NCI-H524 treated with DMSO at 0.1 percent for 48 hours (cell line): ENCODE results near the gene ARPP19.
"Not testable (repeated sequence)": the region's sequence is repeated elsewhere in the genome, so short reads cannot be mapped to it uniquely, and the experiment has no call there.

Experiments used
- DNase-seq: peaks from one replicate; lab custom pipeline; 2025; lab: John Stamatoyannopoulos, UW

The ARPP19 gene, protein sequence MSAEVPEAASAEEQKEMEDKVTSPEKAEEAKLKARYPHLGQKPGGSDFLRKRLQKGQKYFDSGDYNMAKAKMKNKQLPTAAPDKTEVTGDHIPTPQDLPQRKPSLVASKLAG

DNA sequence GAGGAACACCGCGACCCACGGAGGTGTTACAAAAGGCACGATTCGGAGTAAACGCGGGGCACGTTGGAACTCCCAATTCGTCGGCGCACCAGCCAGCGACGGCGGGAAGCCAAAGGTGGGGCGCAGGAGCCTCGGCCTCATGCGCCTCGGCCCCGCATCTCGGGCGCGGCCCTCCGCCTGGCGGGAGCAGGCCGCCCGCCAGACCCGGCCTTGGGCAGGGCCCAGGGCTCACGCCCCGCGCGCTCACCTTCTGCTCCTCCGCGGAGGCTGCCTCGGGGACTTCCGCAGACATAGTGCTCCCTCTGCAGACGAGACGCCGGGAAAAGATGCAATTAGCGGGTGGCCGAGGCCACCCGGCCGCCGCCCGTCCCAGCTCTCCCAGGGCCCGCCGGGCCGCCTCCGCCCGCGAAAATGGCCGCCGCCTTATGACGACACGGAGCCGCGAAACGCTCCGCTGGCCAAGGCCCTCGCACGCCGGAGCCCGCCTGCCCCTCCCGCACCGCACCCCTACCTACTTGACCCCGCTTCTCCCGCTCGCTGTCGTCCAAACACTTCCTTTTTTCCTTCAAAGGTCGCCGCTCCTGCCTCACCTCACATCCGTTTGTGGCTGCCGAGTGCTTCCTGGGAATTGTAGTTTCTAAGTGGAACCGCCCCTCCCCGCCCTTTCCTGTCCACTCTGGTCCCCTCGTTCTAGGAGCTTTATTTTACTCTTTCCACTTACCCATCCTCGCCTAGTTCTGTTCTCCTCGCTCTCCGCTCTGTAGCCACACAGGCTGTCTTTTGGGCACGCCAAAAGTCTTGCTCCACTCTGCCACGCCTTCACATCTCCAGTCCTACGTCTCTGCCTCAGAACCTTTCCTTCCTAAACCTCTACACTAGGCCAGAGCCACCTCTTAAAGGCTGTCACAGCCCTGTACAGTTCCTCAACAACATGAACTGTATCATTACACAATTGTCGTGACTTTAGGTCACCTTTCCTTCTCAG lies at the start of gene ARPP19:
Gene ARPP19 (minus strand): TSS at position 430 of the 985 bp plus-strand sequence. CDS start 138 bp downstream, at position 292.
- peak; percentile 94 for DNase-seq

DNA sequence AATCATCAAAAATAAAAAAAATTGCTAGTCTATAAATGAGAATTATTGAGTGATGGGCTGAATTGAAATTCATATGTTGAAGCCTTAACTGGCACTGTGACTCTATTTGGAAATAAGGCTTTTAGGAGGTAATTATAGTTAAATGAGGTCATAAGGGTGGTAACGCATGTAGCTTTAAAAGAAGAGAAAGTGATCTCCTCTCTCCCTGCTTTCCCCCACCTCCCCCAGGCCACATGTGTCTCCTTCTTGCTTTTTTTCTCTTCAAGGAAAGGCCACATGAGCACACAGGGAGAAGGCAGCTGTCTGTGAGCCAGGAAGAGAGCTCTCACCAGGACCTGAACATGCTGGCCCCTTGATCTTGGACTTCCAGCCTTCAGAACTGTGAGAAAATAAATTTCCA lies 48.2 kb upstream of the ARPP19 start:
- DNase-seq, result no peak

DNA sequence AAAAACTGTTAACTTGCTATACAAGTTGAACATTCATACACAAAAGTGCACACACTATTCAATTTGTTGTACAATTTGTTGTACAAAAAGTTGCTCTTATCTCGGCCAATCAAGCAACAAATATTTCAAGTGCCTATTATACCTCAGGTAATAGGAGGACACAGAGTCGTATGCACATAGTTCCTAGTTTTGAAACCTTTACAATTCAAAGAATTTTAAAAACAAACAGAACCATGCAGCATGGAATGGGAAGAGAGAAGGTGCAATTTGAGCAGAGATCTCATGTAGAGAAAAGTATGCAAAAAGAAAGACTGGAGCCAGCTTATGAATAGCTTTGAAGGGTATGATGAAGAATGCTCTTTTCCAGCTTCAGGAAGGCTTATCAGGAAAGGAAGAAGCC lies 46.5 kb upstream of the ARPP19 start:
- no peak for DNase-seq

DNA sequence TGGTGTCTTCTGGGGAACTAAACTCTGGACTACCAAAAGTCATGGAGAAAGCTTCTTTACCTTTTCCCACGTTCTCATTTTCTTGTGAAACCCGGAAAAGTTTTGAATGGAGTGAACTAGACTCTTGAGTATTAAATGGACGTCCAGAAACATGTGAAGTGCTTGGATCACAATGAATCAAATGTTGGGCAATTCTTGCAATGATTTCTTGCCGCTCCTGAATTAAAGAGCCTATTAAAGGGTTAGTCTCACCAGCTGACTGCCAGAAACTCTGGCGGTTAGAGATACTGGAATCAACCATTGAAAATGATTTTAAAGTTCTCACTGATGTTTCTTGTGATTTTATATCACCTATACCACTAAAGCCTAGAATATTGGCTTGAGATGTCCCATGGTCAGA lies 40.8 kb upstream of the ARPP19 start:
- no peak for DNase-seq

DNA sequence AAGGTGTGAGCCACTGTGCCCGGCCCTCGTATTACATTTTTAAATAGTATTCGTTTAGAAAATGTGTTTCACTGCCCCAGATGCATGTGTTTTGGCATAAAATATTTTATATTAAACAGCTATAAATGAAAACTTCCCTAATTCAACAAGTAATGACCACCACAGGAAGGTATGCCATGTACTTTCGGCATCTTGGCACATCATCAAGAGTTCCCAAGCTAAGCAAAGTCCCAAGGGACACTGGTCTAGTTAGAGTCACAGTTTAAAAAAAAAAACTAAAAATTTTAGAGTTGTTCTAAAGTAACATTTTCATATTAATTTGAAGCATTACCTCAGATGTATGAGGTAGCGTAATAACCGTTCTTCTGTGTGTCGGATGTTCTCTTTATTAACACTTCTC lies 15.6 kb upstream of the ARPP19 start:
- DNase-seq, result no peak

DNA sequence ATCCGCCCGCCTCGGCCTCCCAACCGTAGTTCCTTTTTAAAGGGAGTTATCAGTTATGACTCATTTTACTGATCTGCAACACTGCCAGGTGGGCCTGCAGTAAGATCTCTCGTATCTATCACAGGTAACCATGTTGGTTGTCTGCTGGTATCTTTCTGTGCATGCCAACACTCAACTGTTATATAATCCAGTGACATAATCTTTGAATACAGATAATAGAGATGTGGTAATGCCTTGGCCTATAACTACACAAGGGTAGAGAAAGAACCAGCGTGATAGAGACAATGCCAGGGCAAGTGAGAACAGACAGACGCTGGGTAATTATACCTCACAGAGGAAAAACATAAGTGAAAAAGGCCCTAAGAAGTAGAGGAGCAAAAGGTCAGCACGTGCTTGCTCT lies 11.0 kb upstream of the ARPP19 start:
- DNase-seq, result no peak

DNA sequence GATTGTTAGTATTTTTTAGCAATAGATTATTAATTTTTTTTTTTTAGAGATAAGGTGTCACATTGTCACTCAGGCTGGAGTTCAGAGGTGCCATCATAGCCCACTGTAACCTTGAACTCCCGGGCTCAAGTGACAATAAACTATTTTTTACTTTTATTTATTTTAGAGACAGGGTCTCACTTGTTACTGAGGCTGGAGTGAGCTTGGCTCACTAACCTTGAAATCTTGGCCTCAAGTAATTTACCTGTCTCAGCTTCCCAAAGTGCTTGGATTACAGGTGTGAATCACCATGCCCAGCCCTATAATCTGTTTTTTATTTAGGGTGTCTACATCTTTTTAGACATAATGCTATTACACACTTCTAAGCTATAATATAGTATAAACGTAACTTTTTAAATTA lies 7.9 kb upstream of the ARPP19 start:
- no peak for DNase-seq

DNA sequence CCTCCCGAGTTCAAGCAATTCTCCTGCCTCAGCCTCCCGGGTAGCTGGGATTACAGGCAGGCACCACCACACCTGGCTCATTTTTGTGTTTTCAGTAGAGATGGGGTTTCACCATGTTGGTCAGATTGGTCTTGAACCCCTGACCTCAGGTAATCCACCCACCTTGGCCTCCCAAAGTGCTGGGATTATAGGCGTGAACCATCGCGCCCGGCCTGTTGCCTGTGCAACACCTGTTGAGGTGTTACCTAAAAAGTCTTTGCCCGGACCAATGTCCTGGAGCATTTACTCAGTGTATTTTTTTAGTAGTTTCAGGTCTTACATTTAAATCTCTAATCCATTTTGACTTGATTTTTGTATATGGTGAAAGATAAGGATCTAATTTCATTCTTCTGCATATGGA lies 6.7 kb upstream of the ARPP19 start:
- DNase-seq, result not testable (repeated sequence)

DNA sequence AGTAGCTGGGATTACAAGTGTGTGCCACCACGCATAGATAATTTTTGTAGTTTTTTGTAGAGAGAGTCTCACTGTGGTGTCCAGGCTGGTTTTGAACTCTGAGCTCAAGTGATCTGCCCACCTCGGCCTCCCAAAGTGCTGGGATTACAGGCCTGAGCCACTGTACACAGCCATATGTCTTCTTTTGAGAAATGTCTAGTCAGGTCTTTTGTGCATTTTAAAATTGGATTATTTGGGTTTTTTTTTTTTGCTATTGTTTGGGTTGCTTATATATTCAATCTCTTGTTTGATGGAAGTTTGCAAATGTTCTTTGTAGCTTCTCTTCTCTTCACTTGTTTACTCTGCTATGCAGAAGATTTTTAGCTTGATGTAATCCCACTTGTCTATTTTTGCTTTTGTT lies 6.2 kb upstream of the ARPP19 start:
- DNase-seq, result no peak

DNA sequence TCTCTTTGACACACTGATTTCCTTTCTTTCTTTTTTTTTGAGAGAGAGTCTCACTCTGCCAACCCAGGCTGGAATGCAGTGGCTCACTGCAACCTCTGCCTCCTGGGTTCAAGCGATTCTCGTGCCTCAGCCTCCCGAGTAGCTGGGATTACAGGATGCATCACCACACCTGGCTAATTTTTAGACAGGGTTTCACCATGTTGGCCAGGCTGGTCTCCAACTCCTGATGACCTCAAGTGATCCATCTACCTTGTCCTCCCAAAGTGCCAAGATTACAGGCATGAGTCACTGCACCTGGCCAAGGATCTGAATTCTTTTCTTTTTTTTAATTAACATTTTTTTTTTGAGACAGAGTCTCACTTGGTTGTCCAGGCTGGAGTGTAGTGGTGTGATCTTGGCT lies 5.8 kb upstream of the ARPP19 start:
- DNase-seq, result not testable (repeated sequence)

DNA sequence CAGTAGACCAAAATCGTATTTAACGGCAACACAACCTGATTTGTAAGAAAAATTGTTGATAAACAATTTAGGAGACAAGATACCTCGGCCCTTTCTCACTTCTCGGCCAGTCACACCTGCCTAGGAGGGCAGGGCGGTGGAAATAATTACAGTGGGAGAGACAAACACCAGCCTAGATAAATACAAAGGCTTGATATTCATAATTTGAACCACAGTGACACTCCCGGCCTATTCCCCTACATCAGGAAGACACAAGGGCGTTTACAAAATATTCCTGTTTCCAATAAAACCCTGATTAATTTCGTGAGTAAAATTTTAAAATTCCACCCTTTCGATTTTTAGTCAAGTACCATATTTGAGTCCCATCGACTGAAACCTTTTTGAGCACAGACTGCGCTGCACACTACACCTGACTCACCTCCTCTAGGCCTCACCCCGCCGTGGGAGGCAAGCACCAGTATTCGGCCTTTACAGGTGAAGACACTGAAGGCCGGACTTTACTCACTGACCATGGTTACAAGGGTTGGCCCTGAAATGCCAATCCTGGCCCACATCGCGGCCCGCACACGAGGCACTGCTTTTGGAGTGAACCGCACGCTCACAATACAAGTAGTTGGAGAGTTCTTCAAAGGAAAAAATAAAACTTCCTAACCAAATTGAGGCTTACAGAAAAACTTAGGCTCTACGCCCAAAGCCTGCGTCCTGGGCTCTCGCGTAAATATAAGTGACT lies 794 bp downstream of the ARPP19 start:
- no peak for DNase-seq

DNA sequence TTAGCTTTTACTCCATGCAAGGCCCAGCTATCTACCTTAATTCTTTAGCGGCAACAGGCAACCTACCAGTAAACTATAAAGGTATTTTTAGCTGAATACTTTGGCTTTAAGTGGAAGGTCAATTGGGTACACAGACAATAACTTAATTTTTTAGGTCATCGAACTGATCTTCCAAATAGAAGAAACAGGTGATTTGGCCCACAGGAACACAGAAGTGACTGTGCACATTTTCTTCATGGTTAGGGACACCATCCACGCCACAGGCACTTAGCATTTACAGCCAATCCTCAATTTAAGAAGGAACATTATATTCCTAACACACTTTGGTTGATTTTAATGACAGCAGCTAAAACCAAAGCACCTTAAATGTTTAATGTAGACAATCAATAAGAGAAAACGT lies 1.9 kb downstream of the ARPP19 start:
- no peak for DNase-seq

DNA sequence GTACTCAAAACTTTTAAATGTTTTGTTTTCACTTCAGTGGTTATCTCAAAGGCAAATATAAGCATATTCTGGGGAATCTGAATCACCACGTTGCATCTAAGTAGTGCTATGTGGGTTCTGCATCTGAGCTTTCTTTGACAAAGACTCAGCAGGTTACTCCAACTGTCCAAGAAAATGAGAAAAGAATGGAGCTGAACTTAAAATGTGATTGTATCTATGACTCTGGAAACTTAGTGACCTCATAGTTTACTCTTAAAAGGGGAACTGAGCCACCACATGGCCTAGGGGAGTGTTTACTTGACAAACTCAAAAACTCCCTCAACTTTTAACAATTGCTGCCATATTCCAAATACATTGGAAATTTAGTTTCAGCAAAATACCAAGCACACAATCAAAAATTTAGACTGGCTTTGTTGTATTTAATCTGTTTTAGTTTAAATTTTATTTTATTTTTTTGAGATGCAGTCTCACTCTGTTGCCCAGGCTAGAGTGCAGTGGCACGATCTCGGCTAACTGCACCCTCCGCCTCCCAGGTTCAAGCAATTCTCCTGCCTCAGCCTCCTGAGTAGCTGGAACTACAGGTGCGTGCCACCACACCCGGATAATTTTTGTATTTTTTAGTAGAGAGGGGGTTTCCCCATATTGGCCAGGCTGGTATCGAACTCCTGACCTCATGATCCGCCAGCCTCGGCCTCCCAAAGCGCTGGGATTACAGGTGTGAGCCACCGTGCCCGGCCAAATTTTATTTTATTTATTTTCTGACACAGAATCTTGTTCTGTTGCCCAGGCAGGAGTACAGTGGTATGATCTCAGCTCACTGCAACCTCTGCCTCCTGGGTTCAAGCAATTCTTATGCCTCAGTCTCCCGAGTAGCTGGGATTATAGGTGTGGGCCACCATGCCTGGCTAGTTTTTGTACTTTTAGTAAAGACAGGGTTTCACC lies 3.1 kb downstream of the ARPP19 start:
- DNase-seq, result not testable (repeated sequence)

DNA sequence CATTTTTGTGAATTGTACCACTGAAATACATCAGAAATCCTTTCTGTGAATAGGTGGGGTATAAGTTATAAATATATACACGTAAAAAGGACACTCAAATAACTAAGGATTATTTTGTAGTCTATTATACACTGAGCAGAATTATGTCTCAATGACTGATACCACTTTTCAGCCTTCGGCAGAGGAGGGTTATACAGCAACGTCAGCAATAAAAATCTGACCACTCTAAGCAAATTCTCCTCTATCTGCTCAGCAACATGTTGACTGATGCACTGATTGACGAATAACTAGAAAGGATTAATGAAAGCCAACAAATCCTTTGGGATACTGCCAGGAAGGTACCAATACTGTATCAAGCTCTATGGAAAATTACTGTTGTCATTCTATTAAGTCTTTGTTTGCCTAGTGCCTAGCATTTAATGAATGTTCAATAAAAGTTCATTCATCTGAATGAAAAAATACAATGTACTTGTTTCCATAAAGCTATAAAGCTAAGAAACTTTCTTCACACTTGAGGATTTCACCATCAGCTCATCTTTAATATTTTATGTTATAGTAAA lies 5.2 kb downstream of the ARPP19 start:
- peak; percentile 52 for DNase-seq

DNA sequence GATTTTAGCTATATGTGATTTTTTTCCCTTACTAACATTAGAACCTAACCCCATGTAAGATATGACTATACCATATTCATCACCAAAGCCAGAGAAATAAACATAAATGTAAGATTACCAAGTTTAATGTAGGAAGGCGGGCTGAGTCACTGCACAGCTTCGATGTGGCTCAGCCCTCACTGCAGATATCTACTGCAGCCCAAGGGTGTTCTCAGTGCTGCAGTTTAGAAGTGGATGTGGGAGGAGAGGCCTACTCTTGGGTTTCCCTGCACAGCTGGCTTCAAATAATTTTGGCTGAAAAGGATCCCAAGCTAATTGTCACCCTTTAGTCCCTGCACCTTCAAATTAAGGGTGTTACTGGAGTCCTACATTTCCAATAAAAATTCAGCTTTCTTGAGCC lies 9.3 kb downstream of the ARPP19 start:
- no peak for DNase-seq

DNA sequence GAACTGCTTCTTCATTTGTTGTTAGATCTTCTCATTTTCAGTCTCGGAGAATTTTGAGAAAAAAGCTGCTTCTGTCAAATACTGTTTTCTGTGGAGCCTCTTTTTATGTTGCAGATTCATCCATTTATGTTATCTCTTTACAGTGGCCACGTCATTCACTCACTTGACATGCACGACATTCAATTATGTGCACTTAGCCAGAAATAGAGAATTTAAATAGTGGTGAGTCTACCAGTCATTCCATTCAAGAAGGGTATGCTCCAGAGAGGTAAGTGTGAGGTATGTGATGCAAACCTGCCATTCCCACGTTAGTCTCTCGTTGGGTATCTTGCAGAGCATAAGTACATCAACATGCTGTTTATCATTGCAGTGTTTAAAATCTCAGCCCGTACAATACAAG lies 9.8 kb downstream of the ARPP19 start:
- DNase-seq, result no peak

DNA sequence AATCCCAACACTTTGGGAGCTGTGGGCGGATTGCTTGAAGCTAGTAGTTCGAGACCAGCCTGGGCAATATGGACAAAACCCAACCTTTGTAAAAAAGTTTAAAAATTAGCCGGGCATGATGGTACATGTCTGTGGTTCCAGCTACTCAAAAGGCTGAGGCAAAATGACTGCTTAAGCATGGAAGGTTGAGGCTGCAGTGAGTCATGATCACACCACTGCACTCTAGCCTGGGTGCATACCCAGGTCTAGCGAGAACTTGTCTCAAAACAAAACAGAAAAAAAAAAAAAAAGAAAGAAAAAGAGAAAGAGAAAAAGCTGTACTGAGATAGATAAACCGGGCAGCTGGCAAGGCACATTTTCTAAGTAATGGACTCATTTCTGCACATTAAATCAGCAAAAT lies 10.6 kb downstream of the ARPP19 start:
- no peak for DNase-seq

DNA sequence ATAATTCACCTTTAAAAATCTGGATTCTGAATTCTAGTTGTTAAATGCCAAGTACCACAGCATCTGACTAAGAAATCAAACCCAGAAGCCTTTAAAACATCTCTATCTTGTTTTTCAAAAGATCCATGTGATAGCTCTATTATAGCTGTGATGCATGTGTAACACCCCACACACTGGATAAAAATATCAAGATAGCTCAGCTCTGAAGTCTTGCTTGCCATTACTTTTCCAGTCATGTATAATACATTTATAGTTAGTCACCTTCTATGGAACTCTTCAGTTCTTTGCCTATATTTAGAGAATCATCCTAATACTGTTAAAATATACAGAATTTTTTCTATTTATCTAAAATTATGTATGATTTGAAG lies 11.6 kb downstream of the ARPP19 start:
- no peak for DNase-seq

DNA sequence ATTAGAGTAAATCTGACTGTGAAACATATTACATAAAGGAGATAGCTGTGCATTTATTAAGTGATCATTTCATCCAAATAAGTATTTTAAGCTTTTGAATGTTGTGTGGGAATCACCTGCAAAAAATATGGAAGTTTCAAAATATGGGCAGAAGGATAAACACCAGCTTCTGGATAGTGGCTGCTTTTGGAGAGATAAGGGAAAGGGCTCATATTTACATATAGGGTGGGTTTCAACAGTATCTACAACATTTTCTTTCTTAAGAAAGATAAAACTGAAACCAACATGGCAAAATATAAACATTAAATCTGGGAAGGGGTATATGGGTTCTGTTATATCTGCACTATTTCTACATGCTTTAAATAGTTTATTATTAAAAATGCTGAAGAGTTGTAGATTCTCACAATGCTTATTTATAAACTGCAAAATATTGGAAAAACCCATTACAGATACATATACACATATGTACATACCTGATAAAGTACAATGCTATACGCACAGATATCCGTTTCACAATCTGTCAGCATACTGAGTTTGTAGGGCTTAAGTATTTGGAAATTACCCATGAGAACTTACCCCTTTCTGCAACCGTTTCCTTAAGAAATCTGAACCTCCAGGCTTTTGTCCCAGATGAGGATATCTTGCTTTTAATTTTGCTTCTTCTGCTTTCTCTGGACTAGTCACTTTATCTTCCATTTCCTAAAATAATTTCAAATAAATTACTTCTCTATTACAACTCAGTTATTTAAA lies 12.1 kb downstream of the ARPP19 start:
- DNase-seq, result no peak

DNA sequence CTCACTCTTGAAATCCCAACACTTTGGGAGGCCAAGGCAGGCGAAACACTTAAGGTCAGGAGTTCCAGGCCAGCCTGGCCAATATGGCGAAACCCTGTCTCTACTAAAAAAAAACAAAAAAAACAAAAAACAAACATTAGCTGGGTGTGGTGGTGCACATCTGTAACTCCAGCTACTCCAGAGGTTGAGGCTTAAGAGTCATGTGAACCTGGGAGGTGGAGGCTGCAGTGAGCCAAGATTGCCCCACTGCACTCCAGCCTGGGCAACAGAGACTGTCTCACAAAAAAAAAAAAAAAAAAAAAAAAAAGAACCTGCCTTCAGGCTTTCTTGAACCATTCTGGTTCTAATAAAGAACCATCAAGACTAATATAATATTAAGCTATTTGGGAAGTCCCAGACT lies 16.5 kb downstream of the ARPP19 start:
- DNase-seq, result no peak

DNA sequence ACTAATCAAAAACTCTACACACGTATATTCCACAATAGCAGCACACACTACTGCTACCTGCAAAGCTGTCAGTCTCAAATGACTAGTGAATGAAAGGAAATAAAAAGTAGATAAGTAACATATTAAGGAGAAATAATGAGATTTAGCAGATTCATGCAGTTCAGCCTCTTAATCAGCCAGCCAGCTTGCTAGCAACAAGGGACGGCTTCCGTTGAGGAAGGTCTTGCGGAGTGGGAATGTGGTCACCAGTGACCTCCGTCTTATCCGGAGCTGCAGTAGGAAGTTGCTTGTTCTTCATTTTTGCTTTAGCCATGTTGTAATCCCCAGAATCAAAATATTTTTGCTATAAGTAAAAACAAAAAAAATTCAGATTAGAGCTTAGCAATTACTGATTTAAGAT lies 17.1 kb downstream of the ARPP19 start:
- no peak for DNase-seq
